ENCODE measurements around the gene GOLIM4.

DNA sequence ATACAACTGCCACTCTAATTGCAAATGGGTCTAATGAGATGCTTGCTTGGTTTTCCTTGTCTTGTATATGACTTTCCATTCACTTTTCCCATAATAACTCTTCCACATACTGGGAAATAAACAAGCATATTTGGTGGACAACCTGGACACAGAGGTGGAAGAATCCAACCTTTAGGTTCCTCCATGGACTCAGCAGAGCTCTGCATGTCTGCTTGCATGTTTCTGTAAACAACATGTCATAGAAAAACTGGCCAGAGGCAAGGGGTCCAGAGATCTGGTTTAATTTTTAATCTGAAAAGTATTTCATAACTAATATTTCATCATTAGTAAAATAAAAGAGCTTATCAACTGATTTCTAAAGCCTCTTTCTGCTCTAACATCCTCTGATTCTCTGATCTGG, 30.2 kb downstream of the GOLIM4 start:
- TF ChIP-seq, protein P1, sequence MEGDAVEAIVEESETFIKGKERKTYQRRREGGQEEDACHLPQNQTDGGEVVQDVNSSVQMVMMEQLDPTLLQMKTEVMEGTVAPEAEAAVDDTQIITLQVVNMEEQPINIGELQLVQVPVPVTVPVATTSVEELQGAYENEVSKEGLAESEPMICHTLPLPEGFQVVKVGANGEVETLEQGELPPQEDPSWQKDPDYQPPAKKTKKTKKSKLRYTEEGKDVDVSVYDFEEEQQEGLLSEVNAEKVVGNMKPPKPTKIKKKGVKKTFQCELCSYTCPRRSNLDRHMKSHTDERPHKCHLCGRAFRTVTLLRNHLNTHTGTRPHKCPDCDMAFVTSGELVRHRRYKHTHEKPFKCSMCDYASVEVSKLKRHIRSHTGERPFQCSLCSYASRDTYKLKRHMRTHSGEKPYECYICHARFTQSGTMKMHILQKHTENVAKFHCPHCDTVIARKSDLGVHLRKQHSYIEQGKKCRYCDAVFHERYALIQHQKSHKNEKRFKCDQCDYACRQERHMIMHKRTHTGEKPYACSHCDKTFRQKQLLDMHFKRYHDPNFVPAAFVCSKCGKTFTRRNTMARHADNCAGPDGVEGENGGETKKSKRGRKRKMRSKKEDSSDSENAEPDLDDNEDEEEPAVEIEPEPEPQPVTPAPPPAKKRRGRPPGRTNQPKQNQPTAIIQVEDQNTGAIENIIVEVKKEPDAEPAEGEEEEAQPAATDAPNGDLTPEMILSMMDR (IDR thresholded peaks at IDR 0.05; ENCODE audit: low read depth, low read length, missing input control): no peak
- TF ChIP-seq GABPA (IDR thresholded peaks at IDR 0.05 in 1 of 2, conservative IDR thresholded peaks at IDR 0.05 in 1 of 2): no peak
- TF ChIP-seq, protein P2, sequence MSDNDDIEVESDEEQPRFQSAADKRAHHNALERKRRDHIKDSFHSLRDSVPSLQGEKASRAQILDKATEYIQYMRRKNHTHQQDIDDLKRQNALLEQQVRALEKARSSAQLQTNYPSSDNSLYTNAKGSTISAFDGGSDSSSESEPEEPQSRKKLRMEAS (IDR thresholded peaks at IDR 0.05): no peak
- TF ChIP-seq JUND (IDR thresholded peaks at IDR 0.05): no peak
- TF ChIP-seq RXRA (IDR thresholded peaks at IDR 0.05): no peak

Measured in liver (tissue), 3 donors.